Activated CD4-positive, CD25-positive, alpha-beta regulatory T cell treated with anti-CD3 and anti-CD28 coated beads, Interleukin-2, amount 50 U/mL, for 72 hours (primary cell): ENCODE measurements around the gene VEGFB.
A peak's percentile ranks its signal among the peaks of the same experiment; 100 is the strongest.
"Not testable (repeated sequence)": the region's sequence is repeated elsewhere in the genome, so short reads cannot be mapped to it uniquely, and the experiment has no call there.

Source experiments
- DNase-seq: peaks from one replicate; pipeline ENCODE4 v3.0.0; 2021

Gene VEGFB

DNA sequence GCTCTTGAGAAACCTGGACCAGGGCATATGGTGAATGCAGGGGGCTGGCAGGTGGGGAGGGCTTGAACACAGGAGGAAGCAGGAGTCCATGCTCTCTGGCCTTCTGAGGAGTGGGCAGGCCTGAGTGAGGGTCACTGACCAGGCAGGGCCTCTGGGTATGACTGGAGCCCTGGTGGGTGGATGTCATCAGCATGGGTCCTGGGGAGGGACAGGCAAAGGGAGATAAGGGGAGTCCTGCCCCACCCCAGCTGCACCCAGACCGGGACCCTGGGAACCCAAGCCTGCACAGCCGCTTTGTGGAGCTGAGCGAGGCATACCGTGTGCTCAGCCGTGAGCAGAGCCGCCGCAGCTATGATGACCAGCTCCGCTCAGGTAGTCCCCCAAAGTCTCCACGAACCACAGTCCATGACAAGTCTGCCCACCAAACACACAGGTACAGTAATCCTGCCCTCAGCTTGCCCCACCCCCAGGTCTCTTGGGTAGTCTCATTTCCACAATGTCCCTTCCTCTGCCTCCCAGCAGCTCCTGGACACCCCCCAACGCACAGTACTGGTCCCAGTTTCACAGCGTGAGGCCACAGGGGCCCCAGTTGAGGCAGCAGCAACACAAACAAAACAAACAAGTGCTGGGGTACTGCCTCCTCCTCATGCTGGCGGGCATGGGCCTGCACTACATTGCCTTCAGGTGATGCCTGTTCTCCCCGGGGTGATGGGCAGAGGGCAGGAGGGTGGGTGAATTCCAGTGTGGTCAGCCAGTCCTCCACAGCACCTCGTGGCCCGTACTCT lies 2.0 kb upstream of the VEGFB start:
- no peak for DNase-seq

DNA sequence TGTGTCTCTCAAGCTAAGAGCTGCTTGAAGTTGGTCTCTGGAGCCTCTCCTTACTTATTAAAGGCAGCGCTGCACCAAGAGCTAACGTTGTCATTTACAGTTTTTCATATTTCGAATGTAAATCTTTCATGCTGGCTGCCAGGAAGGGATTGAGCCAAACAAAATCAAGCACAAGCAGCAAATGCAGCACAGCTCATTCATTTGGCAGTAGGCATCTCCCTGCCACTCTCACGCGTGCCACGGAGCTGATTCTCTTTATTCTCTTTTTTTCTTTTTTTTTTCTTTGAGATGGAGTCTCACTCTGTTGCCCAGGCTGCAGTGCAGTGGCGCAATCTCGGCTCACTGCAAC lies 1.4 kb upstream of the VEGFB start:
- DNase-seq, result no peak

- DNase-seq, result peak; percentile 58
Measured at GRCh38 chr11:64234647-64235379, 429 bp downstream of the VEGFB start.

DNA sequence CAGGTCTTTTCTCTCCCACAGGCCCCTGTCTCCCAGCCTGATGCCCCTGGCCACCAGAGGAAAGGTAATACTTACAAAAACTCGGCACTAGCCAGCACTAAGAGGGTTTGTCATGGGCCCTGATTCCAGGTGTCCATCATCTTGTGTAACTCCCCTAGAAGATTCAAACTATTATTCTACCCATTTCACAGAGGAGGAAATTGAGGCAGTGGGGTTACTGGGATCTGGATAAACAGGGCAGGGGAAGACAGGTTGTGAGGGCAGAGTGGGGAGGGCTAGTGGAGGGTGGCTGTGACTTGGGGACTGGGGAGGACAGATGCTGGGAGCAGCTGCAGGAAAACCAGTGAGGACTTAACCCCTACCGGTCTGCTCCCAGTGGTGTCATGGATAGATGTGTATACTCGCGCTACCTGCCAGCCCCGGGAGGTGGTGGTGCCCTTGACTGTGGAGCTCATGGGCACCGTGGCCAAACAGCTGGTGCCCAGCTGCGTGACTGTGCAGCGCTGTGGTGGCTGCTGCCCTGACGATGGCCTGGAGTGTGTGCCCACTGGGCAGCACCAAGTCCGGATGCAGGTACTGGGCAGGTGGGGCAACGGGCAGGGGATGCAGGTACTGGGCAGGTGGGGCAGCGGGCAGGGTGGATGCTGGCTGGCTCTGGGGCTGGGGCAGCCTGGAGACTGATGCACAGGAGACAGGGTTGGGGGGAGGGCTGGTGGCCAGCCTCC lies 1.2 kb downstream of the VEGFB start:
- no peak for DNase-seq

GRCh38 chr11:64237484-64237951 lies 3.1 kb downstream of the VEGFB start:
- no peak for DNase-seq

GRCh38 chr11:64238076-64238475 lies 3.7 kb downstream of the VEGFB start:
- DNase-seq, result no peak

- DNase-seq, result no peak
Measured at GRCh38 chr11:64238999-64239398, 4.6 kb downstream of the VEGFB start.

GRCh38 chr11:64239662-64240434 lies 5.5 kb downstream of the VEGFB start:
- no peak for DNase-seq

GRCh38 chr11:64240435-64241240 lies 6.3 kb downstream of the VEGFB start, which contains the start of gene FKBP2:
FKBP2 (plus strand) TSS chr11:64241095; CDS start chr11:64242388, 1,293 bp downstream.
- DNase-seq, result peak; percentile 98

DNA sequence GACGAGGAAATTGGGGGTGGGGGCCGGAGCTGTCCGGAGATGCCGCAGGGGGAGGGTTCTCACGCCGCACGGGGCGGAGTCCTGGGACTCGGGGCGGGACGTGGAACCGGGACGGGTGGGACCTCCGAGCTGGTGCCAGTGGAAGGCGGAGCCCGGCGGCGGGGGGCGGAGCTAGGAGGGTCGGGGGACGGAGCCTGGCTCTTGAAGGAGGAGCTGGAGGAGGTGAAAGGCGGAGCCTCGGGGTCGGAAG lies 6.8 kb downstream of the VEGFB start:
- peak; percentile 100 for DNase-seq

DNA sequence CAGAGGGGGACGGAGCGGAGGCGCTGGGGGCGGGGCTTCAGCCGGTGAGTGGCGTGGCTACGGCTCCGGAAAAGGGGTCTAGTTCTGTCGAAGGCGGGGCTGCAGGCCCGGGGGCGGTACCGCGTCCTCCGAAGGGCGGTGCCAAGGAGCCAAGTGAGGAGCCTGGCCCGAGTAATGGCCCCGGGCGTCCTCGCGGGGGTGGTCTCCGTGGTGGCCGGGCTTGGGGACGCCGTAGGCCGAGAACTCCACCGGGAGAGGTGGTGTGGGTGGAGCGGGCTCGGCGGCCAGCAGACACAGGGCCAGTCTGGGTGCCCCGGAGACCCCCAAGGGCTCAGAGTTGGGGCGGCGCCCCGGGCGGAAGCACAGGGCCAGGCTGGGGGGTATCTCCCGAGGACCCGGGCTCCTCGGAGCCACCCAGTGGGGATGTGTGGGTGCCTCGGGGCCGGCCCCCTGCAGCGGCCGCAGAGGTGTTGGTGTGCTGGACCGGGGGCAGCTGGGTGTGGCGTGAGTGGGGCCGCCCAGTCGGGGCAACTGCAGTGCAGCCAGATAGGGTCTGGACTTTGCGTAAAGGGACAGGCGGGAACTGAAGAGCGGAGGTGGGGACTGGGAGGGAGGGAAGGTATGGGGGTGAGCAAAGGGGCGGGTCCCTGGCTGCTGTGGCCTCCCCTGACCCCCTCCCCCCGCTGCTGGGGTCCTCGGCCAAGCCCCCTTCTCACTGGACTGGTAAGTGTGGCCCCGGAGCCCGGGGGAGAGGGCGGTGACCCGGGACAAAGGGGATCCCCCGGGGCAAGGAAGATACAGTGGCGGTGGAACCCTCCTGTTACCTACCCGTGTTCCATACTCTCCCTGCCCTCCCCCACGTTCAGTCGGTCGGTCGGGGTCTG lies 7.3 kb downstream of the VEGFB start:
- DNase-seq, result no peak

- DNase-seq, result no peak
Measured at GRCh38 chr11:64243236-64243854, 9.0 kb downstream of the VEGFB start.

GRCh38 chr11:64244107-64244506 lies 9.7 kb downstream of the VEGFB start:
- DNase-seq, result no peak

- no peak for DNase-seq
Measured at GRCh38 chr11:64244966-64245365, 10.6 kb downstream of the VEGFB start.

DNA sequence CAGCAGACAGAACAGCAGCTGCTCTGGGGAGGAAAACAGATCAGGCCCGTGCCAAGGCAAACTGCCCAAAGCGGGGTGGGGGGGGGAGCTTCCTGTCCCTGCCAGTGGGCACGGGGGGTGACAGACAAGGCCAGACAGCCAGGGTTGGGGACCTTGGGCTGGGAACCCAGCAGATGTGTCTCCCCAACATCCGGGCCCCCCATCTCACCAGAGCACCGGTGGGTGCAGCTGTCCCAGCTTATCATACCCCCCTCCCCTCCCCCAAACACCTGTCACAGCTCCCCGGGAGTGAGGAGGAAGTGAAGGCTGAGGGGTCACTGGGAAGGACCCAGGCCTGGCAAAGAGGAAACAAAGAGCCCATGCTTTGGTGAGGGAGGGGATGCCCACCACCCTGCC lies 11.0 kb downstream of the VEGFB start:
- DNase-seq, result no peak

GRCh38 chr11:64245797-64246620 lies 11.6 kb downstream of the VEGFB start:
- DNase-seq, result peak; percentile 70

DNA sequence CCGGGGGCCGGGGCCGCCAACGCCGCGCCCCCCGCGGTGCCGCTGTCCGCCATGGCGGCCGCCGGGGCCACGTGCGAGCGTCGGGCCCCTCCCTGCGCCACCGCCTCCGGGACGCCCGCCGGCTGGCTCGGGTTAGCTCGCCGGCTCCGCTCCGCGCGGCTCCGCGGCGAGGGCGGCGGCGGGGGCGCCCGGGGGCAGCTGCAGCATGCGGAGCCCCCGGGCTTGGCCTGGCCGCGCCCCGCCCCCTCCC lies 12.2 kb downstream of the VEGFB start:
- DNase-seq, result not testable (repeated sequence)

DNA sequence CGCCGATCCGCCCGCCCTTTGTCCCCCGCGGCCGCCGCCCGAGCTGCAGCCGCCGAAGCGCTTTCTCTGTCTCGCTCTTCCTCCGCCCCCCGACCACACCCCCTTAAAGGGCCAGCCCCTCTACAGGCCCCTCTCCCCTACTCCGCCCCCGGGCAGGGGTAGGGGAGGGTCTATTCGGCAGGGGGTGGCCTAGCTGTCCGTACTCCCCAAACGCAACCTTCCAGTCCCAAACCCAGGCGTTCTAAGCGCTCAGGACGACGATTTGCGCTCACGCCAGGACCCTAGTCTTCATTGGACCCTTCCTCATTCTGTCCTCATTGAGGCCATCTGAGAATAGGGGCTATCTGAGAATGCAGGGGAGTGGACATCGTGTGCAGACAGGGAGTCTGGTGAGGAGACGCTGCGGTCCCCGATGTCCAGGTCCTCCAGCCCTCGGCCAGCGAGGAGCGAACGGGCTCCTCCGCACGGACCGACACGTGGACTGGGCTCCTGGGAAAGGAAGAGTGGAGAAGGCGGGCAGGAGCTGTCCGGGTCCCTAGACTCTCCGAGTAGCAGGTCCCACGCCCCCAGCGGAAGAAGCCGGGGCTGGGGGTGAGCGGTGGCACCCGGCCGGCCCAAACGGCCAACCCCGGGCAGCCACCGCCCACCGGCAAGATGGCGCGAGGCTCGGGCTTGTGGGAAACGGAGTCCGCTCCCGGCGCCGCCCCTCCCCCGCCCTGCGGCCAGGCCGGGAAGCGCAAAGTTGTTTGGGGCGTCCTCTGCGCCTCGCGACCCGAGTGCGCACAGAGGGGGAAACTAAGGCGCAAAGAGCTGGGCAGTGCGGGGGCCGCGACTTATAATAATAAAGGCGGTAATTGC lies 12.7 kb downstream of the VEGFB start, which contains the start of gene PPP1R14B:
Gene PPP1R14B (minus strand): TSS at position 73 of the 858 bp plus-strand sequence. CDS start 270 bp downstream, outside the sequence.
- DNase-seq, result peak; percentile 82
